Panc1 (cell line): ENCODE results near the gene VOPP1. TPM values are rescaled to one million over a fixed set of nuclear protein-coding genes. Genes with fewer than 3 reads are reported as not detected.

Source experiments
- ATAC-seq: fragments of 200-7000 bp; cut with Tn5 transposase; 2 replicates; pipeline ENCODE4 v1.9.1; 2020; ENCODE audit warnings: mild to moderate bottlenecking, moderate library complexity
- BruUV-seq: library from RNA; stranded (reverse); fragments of 400-500 nt; replicated peaks from 2 replicates; lab custom pipeline; 2021; lab: Mats Ljungman, UMichigan
- CTCF ChIA-PET: fragments of 300-600 bp; sonication (Branson Sonifier 250); formaldehyde crosslinking; loops from one replicate; lab custom pipeline; 2022; ENCODE audit warnings: antibody characterized with exemption; lab: Charles Lee
- POLR2A ChIA-PET: fragments of 300-600 bp; sonication (Branson Sonifier 250); formaldehyde crosslinking; loops from one replicate; lab custom pipeline; 2022; ENCODE audit warnings: antibody characterized with exemption; lab: Charles Lee
- DNase-seq: peaks from one replicate; pipeline ENCODE4 v3.0.0-alpha.2; 2010; ENCODE audit warnings: low read depth, low spot score
- H3K27ac ChIP-seq: 2 replicates; pipeline ENCODE4 v1.5.1; 2011; ENCODE audit warnings: mild to moderate bottlenecking, low read length, inconsistent platforms
- H3K27me3 ChIP-seq: fragments of 200-500 bp; sonication (Bioruptor generic); 2 replicates; pipeline ENCODE4 v1.6.0; 2014; ENCODE audit warnings: low read length, inconsistent platforms; ENCODE audit not compliant: control insufficient read depth, insufficient read depth
- H3K36me3 ChIP-seq: fragments of 200-500 bp; sonication (Bioruptor generic); 2 replicates; pipeline ENCODE4 v1.5.1; 2014; ENCODE audit warnings: inconsistent platforms, mild to moderate bottlenecking, low read length, moderate library complexity; ENCODE audit not compliant: control insufficient read depth, insufficient read depth
- H3K4me1 ChIP-seq: 2 replicates; pipeline ENCODE4 v1.5.1; 2011; ENCODE audit warnings: inconsistent platforms, mild to moderate bottlenecking, low read length, moderate library complexity; ENCODE audit not compliant: control insufficient read depth, insufficient read depth
- H3K4me3 ChIP-seq, 2 experiments: 2 replicates each; pipeline ENCODE4 v1.5.1; 2011 to 2012; ENCODE audit warnings: low read depth in 2 of 2, low read length in 2 of 2, mild to moderate bottlenecking in 2 of 2, inconsistent platforms in 1 of 2, moderate library complexity in 1 of 2
- H3K9me3 ChIP-seq: fragments of 200-500 bp; sonication (Bioruptor generic); 2 replicates; pipeline ENCODE4 v1.5.1; 2014; ENCODE audit warnings: low read depth, mild to moderate bottlenecking, inconsistent platforms, low read length, moderate library complexity; ENCODE audit not compliant: control insufficient read depth, insufficient read depth
- CTCF ChIP-seq: fragments of 450-650 bp; IDR thresholded peaks from 2 replicates; pipeline ENCODE4 v1.5.1; 2017; ENCODE audit warnings: mild to moderate bottlenecking
- POLR2AphosphoS5 ChIP-seq: IDR thresholded peaks from 2 replicates; pipeline ENCODE4 v1.6.1; 2012; ENCODE audit warnings: mild to moderate bottlenecking, low read depth, low read length, moderate library complexity
- SIN3A ChIP-seq: IDR thresholded peaks from 2 replicates; pipeline ENCODE4 v1.6.1; 2012; ENCODE audit warnings: low read depth, mild to moderate bottlenecking, low read length, moderate library complexity, borderline replicate concordance; ENCODE audit not compliant: insufficient read depth
- TCF7L2 ChIP-seq: IDR thresholded peaks from 2 replicates; pipeline ENCODE4 v1.6.1; 2011; ENCODE audit warnings: mild to moderate bottlenecking, low read depth, low read length, inconsistent platforms
- in situ Hi-C: cut with HindIII; loops from 2 replicates; pipeline ENCODE4 v1.10.0; 2016; ENCODE audit warnings: low sequenced_read_pairs, low pct_unique_long_range_greater_than_20kb
- intact Hi-C: fragments of 100-400 bp; cut with micrococcal nuclease; formaldehyde crosslinking; loops from one replicate; pipeline ENCODE4 v1.10.0; 2022; ENCODE audit not compliant: unreplicated experiment
- total RNA-seq: library from RNA; stranded (reverse); gene quantifications from one replicate; pipeline ENCODE4 v1.2.1, GENCODE V29; 2021; ENCODE audit not compliant: unreplicated experiment
- TF ChIP-seq, protein P1 (sequence below), 2 experiments: IDR thresholded peaks; 2 replicates each; pipeline ENCODE4 v1.6.1; 2011 to 2012; ENCODE audit warnings: low read depth in 2 of 2, control low read depth in 1 of 2, low read length in 1 of 2, mild to moderate bottlenecking in 1 of 2, moderate library complexity in 1 of 2; ENCODE audit not compliant: insufficient read depth in 1 of 2

VOPP1 gene
- total RNA-seq, 1 experiment from 2014 or later = 131 TPM

DNA sequence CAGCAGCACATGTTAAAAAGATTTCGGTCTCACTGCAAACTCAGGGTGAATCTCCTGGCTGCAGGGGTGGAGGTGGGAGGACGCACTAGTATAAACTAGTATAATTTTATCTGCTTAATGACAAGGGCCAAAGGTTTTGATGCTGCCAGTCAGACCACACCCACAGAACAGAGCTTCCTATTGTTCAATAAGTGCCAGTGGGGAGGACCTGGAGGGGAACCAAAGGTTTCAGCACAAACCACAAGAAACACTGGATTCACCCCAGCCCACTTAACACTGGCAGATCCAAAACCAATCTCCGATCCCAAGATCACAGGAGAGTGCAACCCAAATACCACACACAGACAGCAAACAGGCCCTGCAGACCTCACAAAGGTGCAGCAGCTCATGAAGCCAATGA lies 6.6 kb downstream of the VOPP1 start:
- Histone ChIP-seq H3K4me3 (no peak overlapping the region), H3K36me3 (no peaks in the 10 kb centered on the region), H3K4me1 (peaks cover 48% of the 10 kb centered on the region), H3K9me3 (no peaks in the 10 kb centered on the region), H3K27me3 (no peaks in the 10 kb centered on the region), H3K27ac (no peak overlapping the region)
- POLR2A ChIA-PET = no interaction called here
- intact Hi-C loops = no loop called here
- CTCF ChIA-PET = no interaction called here
- ATAC-seq = no peak
- TF ChIP-seq TCF7L2 = no peak
- no peak for TF ChIP-seq SIN3A
- TF ChIP-seq, protein P1, sequence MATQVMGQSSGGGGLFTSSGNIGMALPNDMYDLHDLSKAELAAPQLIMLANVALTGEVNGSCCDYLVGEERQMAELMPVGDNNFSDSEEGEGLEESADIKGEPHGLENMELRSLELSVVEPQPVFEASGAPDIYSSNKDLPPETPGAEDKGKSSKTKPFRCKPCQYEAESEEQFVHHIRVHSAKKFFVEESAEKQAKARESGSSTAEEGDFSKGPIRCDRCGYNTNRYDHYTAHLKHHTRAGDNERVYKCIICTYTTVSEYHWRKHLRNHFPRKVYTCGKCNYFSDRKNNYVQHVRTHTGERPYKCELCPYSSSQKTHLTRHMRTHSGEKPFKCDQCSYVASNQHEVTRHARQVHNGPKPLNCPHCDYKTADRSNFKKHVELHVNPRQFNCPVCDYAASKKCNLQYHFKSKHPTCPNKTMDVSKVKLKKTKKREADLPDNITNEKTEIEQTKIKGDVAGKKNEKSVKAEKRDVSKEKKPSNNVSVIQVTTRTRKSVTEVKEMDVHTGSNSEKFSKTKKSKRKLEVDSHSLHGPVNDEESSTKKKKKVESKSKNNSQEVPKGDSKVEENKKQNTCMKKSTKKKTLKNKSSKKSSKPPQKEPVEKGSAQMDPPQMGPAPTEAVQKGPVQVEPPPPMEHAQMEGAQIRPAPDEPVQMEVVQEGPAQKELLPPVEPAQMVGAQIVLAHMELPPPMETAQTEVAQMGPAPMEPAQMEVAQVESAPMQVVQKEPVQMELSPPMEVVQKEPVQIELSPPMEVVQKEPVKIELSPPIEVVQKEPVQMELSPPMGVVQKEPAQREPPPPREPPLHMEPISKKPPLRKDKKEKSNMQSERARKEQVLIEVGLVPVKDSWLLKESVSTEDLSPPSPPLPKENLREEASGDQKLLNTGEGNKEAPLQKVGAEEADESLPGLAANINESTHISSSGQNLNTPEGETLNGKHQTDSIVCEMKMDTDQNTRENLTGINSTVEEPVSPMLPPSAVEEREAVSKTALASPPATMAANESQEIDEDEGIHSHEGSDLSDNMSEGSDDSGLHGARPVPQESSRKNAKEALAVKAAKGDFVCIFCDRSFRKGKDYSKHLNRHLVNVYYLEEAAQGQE (IDR thresholded peaks at IDR 0.05; ENCODE audit: insufficient read depth in 1 of 2, low read depth in 2 of 2, low read length in 1 of 2) = no peak
- TF ChIP-seq POLR2AphosphoS5 = no peak
- TF ChIP-seq CTCF = no peak
- DNase-seq = no peak
- BruUV-seq = no TSS peak
- in situ Hi-C loops = no loop called here

DNA sequence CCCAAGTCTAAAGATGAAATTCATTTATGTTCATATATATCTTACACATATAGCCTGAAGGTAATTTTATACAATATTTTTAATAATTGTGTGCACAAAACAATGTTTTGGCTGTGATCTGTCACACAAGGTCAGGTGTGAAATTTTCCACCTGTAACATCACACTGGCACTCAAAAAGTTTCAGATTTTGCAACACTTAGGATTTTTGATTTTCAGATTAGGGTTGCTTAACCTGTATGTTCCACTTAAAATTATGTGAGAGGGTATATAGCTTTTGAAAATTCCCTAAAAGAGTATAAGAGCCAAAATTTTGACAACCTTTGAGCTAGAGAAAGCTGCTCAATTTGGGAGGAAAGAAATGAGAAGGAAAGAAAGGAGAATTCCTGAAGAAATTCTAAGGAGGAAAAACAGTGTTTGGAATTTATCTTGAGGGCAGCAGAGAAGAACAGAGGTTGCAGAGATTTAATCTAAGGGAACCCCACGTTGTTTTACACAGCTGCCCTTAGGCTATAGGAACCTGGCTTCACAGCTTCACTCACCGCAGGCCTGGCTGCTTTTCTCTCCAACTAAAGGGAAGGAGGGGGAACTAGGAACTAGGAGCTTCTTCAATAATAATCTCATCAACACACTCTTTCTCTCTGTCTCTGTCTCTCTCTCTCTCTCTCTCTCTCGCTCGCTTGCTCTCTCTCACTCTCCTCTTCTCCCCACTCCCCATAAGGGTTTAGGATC lies 8.5 kb downstream of the VOPP1 start:
- H3K4me1 ChIP-seq = peaks cover 29% of the 10 kb centered on the region
- intact Hi-C loops (no loop called here), in situ Hi-C loops (no loop called here)
- POLR2A ChIA-PET = interaction anchor here (0.5 kb wide), 1 partner anchor 498 kb away, joined by 3 read pairs; no protein-coding TSS in a partner anchor
- no peak overlapping the region for H3K4me3 ChIP-seq
- DNase-seq (no peak), ATAC-seq (no peak)
- CTCF ChIA-PET = no interaction called here
- no peaks in the 10 kb centered on the region for H3K36me3 ChIP-seq
- H3K27me3 ChIP-seq = no peaks in the 10 kb centered on the region
- TF ChIP-seq CTCF (no peak), POLR2AphosphoS5 (no peak), TCF7L2 (no peak), SIN3A (no peak)
- TF ChIP-seq, protein P1 (IDR thresholded peaks at IDR 0.05; ENCODE audit: insufficient read depth in 1 of 2, low read depth in 2 of 2, low read length in 1 of 2) = no peak
- BruUV-seq = no TSS peak
- no peaks in the 10 kb centered on the region for H3K9me3 ChIP-seq
- H3K27ac ChIP-seq = no peak overlapping the region
